Measurements from ENCODE around the gene STK32C.

DNA sequence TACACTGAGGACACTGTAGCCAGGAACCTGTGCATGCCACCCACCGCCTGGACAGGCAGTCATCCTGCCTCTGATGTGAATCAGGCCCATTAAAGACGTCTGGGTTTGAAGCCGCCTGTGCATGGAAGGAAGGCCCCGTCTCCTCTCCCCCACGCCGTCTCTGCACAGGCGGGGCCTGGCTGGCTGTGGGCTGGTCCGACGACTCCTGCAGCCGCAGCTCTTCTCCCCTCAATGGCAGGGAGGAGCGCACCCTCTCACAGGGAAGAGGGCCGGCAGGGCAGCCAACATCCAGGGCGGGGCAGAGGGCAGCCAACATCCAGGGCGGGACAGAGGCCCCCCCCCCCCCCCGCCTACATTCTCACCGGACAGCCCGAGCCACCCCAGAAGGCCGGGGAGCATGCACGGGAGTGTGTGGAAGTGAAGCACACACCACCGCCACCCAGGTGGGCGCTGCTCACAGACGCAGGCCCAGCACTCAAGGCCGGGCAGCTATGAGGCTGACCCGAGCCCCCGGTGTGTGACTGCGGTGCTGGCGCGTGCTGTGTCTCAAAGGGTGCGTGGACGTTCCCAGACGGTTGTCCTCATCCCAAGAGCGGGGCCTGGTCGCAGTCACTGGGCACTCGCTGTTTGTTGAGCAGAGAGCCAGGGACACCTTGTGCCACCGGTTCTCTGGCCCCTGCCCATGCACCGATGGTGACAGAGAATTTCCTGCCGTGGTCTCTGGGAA lies 101.9 kb downstream of the STK32C start:
- no peak for TF ChIP-seq POLR2AphosphoS5 (IDR thresholded peaks at IDR 0.05)
- TF ChIP-seq, protein P1, sequence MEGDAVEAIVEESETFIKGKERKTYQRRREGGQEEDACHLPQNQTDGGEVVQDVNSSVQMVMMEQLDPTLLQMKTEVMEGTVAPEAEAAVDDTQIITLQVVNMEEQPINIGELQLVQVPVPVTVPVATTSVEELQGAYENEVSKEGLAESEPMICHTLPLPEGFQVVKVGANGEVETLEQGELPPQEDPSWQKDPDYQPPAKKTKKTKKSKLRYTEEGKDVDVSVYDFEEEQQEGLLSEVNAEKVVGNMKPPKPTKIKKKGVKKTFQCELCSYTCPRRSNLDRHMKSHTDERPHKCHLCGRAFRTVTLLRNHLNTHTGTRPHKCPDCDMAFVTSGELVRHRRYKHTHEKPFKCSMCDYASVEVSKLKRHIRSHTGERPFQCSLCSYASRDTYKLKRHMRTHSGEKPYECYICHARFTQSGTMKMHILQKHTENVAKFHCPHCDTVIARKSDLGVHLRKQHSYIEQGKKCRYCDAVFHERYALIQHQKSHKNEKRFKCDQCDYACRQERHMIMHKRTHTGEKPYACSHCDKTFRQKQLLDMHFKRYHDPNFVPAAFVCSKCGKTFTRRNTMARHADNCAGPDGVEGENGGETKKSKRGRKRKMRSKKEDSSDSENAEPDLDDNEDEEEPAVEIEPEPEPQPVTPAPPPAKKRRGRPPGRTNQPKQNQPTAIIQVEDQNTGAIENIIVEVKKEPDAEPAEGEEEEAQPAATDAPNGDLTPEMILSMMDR (IDR thresholded peaks at IDR 0.05), result no peak

Measured in upper lobe of left lung (tissue), 4 donors.